Smooth muscle cell (in vitro differentiated cells): ENCODE data around the gene TANC1. TPM values are rescaled to one million over a fixed set of nuclear protein-coding genes. Genes with fewer than 3 reads are reported as not detected.

Experiments used
- DNase-seq: peaks from one replicate; lab custom pipeline; 2025; ENCODE audit not compliant: unreplicated experiment; lab: John Stamatoyannopoulos, UW
- H2AFZ ChIP-seq: fragments of 200-600 bp; sonication (generic); 2 replicates; pipeline ENCODE4 v1.6.0; 2016; ENCODE audit warnings: antibody characterized with exemption, low read depth, mild to moderate bottlenecking
- H3F3A ChIP-seq: fragments of 200-600 bp; sonication (generic); 2 replicates; pipeline ENCODE4 v1.6.0; 2017; ENCODE audit warnings: antibody characterized with exemption, low read depth
- H3K27ac ChIP-seq: fragments of 200-600 bp; sonication (generic); 2 replicates; pipeline ENCODE4 v1.5.1; 2016; ENCODE audit warnings: low read depth, mild to moderate bottlenecking
- H3K27me3 ChIP-seq: fragments of 200-600 bp; sonication (generic); 2 replicates; pipeline ENCODE4 v1.6.1; 2016; ENCODE audit warnings: low read depth, mild to moderate bottlenecking
- H3K36me3 ChIP-seq: fragments of 200-600 bp; sonication (generic); 2 replicates; pipeline ENCODE4 v1.5.1; 2016; ENCODE audit warnings: low read depth
- H3K4me1 ChIP-seq: fragments of 200-600 bp; sonication (generic); 2 replicates; pipeline ENCODE4 v1.5.1; 2016; ENCODE audit warnings: low read depth
- H3K4me2 ChIP-seq: fragments of 200-600 bp; sonication (generic); 2 replicates; pipeline ENCODE4 v1.6.0; 2016; ENCODE audit warnings: mild to moderate bottlenecking
- H3K4me3 ChIP-seq: fragments of 200-600 bp; sonication (generic); 2 replicates; pipeline ENCODE4 v1.5.1; 2016; ENCODE audit warnings: mild to moderate bottlenecking
- H3K79me2 ChIP-seq: fragments of 200-600 bp; sonication (generic); 2 replicates; pipeline ENCODE4 v1.6.0; 2016; ENCODE audit warnings: low read depth, mild to moderate bottlenecking
- H3K9ac ChIP-seq: fragments of 200-600 bp; sonication (generic); 2 replicates; pipeline ENCODE4 v1.6.0; 2016; ENCODE audit warnings: low read depth
- H3K9me3 ChIP-seq: fragments of 200-600 bp; sonication (generic); replicated peaks from 2 replicates; pipeline ENCODE4 v1.5.1; 2016; ENCODE audit warnings: low read depth
- H4K20me1 ChIP-seq: fragments of 200-600 bp; sonication (generic); 2 replicates; pipeline ENCODE4 v1.6.0; 2016; ENCODE audit warnings: low read depth
- WGBS: methylation state at CpG from one replicate; pipeline ENCODE4 v1.1.7; 2016; ENCODE audit warnings: low lambda C conversion rate; 5-methylcytosine and 5-hydroxymethylcytosine counted together
- polyA plus RNA-seq: library from polyadenylated mRNA; unstranded; fragments of >200 nt; fragmentation: Nextera tagmentation; extraction: Ambion mirVana; gene quantifications from 2 replicates; pipeline ENCODE4 v1.2.1, GENCODE V29; 2016
- total RNA-seq: library from RNA; depleted of rRNA; stranded (reverse); fragments of >200 nt; gene quantifications from 2 replicates; pipeline ENCODE4 v1.2.3, GENCODE V29; 2014
- TF ChIP-seq, protein P1 (sequence below): fragments of 200-600 bp; sonication (generic); IDR thresholded peaks from 2 replicates; pipeline ENCODE4 v1.5.1; 2017; ENCODE audit warnings: borderline replicate concordance, mild to moderate bottlenecking, antibody characterized with exemption; ENCODE audit not compliant: insufficient read depth, poor library complexity, severe bottlenecking

Gene TANC1
- total and polyA plus RNA-seq, 2 experiments from 2014 or later: 9.1 to 30.8 TPM

GRCh38 chr2:158975271-158975921 is 7.0 kb downstream of the TANC1 start:
- H3K4me1 ChIP-seq: peaks cover 8% of the 10 kb centered on the region
- H4K20me1 ChIP-seq: peaks cover 100% of the 10 kb centered on the region
- no peak overlapping the region for H3K4me3 ChIP-seq
- no peaks in the 10 kb centered on the region for H3K9me3 ChIP-seq
- no peak overlapping the region for H3K27ac ChIP-seq
- no peak overlapping the region for H3K9ac ChIP-seq
- peaks cover 8% of the 10 kb centered on the region for H3F3A ChIP-seq
- H3K36me3 ChIP-seq: no peaks in the 10 kb centered on the region
- H2AFZ ChIP-seq: no peak overlapping the region
- TF ChIP-seq, protein P1, sequence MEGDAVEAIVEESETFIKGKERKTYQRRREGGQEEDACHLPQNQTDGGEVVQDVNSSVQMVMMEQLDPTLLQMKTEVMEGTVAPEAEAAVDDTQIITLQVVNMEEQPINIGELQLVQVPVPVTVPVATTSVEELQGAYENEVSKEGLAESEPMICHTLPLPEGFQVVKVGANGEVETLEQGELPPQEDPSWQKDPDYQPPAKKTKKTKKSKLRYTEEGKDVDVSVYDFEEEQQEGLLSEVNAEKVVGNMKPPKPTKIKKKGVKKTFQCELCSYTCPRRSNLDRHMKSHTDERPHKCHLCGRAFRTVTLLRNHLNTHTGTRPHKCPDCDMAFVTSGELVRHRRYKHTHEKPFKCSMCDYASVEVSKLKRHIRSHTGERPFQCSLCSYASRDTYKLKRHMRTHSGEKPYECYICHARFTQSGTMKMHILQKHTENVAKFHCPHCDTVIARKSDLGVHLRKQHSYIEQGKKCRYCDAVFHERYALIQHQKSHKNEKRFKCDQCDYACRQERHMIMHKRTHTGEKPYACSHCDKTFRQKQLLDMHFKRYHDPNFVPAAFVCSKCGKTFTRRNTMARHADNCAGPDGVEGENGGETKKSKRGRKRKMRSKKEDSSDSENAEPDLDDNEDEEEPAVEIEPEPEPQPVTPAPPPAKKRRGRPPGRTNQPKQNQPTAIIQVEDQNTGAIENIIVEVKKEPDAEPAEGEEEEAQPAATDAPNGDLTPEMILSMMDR: no peak
- H3K27me3 ChIP-seq: no peaks in the 10 kb centered on the region
- no peak for DNase-seq
- H3K79me2 ChIP-seq: peaks cover 100% of the 10 kb centered on the region
- no peak overlapping the region for H3K4me2 ChIP-seq
- WGBS: 83% methylated on average over 9 of the region's 9 CpGs

GRCh38 chr2:158979772-158980171 is 11.3 kb downstream of the TANC1 start:
- H3K4me3 ChIP-seq: no peak overlapping the region
- no peaks in the 10 kb centered on the region for H3K27me3 ChIP-seq
- DNase-seq: no peak

GRCh38 chr2:158984604-158985135 is 16.2 kb downstream of the TANC1 start:
- Histone ChIP-seq H3K36me3 (no peaks in the 10 kb centered on the region), H3K4me1 (no peaks in the 10 kb centered on the region), H3K4me3 (no peak overlapping the region), H3K4me2 (no peak overlapping the region), H3K9me3 (no peaks in the 10 kb centered on the region), H4K20me1 (peaks cover 99% of the 10 kb centered on the region), H3K9ac (no peak overlapping the region), H3K27ac (no peak overlapping the region), H3K79me2 (peaks cover 100% of the 10 kb centered on the region), H3F3A (no peaks in the 10 kb centered on the region), H3K27me3 (no peaks in the 10 kb centered on the region), H2AFZ (no peak overlapping the region)
- TF ChIP-seq, protein P1: no peak
- DNase-seq: no peak
- WGBS: 64% methylated on average over 5 of the region's 5 CpGs

More at GRCh38 chr2:158979772-158980171, 11.3 kb downstream of the TANC1 start:
- Histone ChIP-seq H3K36me3 (no peaks in the 10 kb centered on the region), H3K9ac (no peak overlapping the region), H3K79me2 (peaks cover 100% of the 10 kb centered on the region), H3F3A (no peaks in the 10 kb centered on the region), H3K4me2 (no peak overlapping the region), H3K4me1 (no peaks in the 10 kb centered on the region), H3K9me3 (no peaks in the 10 kb centered on the region), H3K27ac (no peak overlapping the region), H2AFZ (no peak overlapping the region), H4K20me1 (peaks cover 99% of the 10 kb centered on the region)
- 100% methylated on average over 1 of the region's 1 CpG for WGBS
- TF ChIP-seq, protein P1: no peak

DNA sequence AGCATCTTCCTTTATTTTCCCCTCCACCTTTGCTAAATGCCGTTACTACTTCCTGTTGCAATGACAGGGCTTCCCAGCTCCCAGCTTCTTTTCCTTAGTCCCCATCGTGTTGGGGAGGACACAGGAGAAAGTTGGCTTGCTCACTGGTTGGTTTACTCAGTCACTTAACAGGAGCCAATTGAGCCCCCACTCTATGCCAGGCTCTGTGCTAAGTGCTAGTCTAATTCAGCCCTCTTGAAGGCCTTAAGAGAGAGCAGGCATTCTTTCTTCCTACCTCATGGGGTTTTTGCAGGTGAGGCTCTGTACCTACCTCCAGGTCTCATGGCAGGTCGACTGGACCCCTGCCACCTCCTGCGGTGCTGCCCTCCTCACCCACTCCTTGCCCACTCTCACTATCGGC is 20.1 kb downstream of the TANC1 start:
- H4K20me1 ChIP-seq: peaks cover 100% of the 10 kb centered on the region
- no peak overlapping the region for H3K27ac ChIP-seq
- peaks cover 13% of the 10 kb centered on the region for H3K27me3 ChIP-seq
- DNase-seq: no peak
- no peak overlapping the region for H3K4me2 ChIP-seq
- H3K4me1 ChIP-seq: no peaks in the 10 kb centered on the region
- H3K9me3 ChIP-seq: no peaks in the 10 kb centered on the region
- no peaks in the 10 kb centered on the region for H3K36me3 ChIP-seq
- no peaks in the 10 kb centered on the region for H3F3A ChIP-seq
- TF ChIP-seq, protein P1: no peak
- H2AFZ ChIP-seq: no peak overlapping the region
- H3K9ac ChIP-seq: no peak overlapping the region
- H3K4me3 ChIP-seq: no peak overlapping the region
- 80% methylated on average over 5 of the region's 5 CpGs for WGBS
- H3K79me2 ChIP-seq: peaks cover 92% of the 10 kb centered on the region
